NT2/D1 (cell line): Measurements from ENCODE around the gene TMEM234.

ENCODE experiments used
- DNase-seq: peaks from one replicate; pipeline ENCODE4 v3.0.0-alpha.2; 2011; ENCODE audit warnings: low read depth, low spot score
- H3K27me3 ChIP-seq: 2 replicates; pipeline ENCODE4 v1.6.0; 2011; ENCODE audit warnings: mild to moderate bottlenecking; ENCODE audit not compliant: insufficient read length, insufficient read depth
- H3K36me3 ChIP-seq: 2 replicates; pipeline ENCODE4 v1.6.1; 2011; ENCODE audit warnings: mild to moderate bottlenecking, low read length, mixed read lengths; ENCODE audit not compliant: insufficient read depth, insufficient read length
- H3K4me1 ChIP-seq: 2 replicates; pipeline ENCODE4 v1.5.1; 2011; ENCODE audit not compliant: insufficient read depth, insufficient read length
- H3K4me3 ChIP-seq: 2 replicates; pipeline ENCODE4 v1.5.1; 2011; ENCODE audit warnings: low read depth; ENCODE audit not compliant: insufficient read length
- H3K9ac ChIP-seq: 2 replicates; pipeline ENCODE4 v1.6.0; 2011; ENCODE audit warnings: low read depth; ENCODE audit not compliant: insufficient read length
- H3K9me3 ChIP-seq: 2 replicates; pipeline ENCODE4 v1.5.1; 2011; ENCODE audit warnings: mild to moderate bottlenecking, low read length; ENCODE audit not compliant: insufficient read depth
- SUZ12 ChIP-seq: IDR thresholded peaks from 2 replicates; pipeline ENCODE4 v1.6.1; 2011; ENCODE audit not compliant: insufficient read length, insufficient read depth; ENCODE audit errors: extremely low read depth
- YY1 ChIP-seq: IDR thresholded peaks from 2 replicates; pipeline ENCODE4 v1.6.1; 2011; ENCODE audit not compliant: insufficient read length, insufficient read depth
- ZNF274 ChIP-seq: IDR thresholded peaks from 2 replicates; pipeline ENCODE4 v1.6.1; 2011; ENCODE audit warnings: mild to moderate bottlenecking, low read depth, low read length

Gene TMEM234

DNA sequence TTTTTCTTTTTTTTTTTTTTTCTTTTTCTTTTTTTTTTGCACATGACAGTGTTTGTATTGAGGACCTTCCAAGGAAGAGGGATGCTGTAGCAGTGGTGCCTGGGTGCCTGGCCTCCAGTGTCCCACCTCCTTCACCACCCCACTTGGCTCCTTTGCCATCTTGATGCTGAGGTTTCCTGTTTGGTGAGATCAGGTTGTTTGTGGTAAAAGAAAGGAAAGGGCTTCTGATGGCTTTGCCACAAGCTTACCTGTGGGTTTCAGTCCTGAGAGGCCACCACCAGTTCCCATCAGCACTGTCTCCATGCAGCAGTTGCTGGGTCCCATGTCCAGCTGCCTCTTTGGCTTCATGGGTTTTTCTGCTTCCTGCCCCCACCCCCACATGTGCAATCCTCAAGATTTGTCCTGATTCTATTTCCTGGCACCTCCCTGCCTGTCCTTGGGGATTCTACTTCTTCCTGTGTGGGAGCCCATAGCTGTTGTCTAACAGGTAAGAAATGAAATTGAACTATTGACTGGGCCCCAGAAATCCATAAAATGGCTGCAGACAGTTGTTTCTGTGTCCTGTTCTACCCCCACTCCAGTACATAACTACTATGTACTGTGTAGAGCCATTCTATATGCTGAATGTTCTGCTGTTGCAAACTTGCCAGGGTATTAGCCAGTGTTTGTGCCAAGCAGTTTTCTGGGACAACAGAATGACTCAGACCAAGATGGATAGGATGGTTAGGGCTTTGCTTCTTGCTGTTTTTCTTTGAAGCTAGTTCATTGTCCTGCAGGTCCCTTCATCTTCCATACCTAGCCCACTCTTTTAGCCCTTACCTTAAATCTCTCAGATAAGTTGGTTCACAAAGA is 26.0 kb downstream of the TMEM234 start:
- no peak for DNase-seq
- Histone ChIP-seq H3K9ac (no peak overlapping the region), H3K9me3 (no peaks in the 10 kb centered on the region), H3K36me3 (peaks cover 78% of the 10 kb centered on the region), H3K4me1 (peaks cover 32% of the 10 kb centered on the region), H3K4me3 (no peak overlapping the region), H3K27me3 (no peaks in the 10 kb centered on the region)
- TF ChIP-seq SUZ12 (no peak), ZNF274 (no peak), YY1 (no peak)

DNA sequence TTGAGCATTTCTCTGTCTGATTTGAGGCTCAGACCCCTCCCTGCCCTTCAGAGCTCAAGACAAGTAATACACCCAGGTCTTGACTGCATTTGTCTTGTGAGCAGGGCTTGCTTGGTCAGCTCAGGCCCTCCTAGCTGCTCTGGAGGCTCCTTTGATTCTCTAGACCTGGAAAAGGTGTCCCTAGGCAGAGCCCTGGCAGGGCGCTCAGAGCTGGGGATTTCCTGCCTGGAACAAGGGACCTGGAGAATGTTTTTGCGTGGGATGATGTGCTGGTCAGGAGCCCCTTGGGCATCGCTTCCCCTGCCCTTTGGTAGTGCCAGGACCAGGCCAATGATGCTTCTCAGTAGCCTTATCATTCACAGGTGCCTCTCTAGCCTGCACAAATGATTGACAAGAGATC is 26.6 kb downstream of the TMEM234 start:
- Histone ChIP-seq H3K4me3 (no peak overlapping the region), H3K27me3 (no peaks in the 10 kb centered on the region), H3K4me1 (peaks cover 29% of the 10 kb centered on the region), H3K9ac (no peak overlapping the region), H3K36me3 (peaks cover 83% of the 10 kb centered on the region), H3K9me3 (no peaks in the 10 kb centered on the region)
- TF ChIP-seq SUZ12 = no peak
- no peak for TF ChIP-seq ZNF274
- no peak for TF ChIP-seq YY1
- DNase-seq = no peak

DNA sequence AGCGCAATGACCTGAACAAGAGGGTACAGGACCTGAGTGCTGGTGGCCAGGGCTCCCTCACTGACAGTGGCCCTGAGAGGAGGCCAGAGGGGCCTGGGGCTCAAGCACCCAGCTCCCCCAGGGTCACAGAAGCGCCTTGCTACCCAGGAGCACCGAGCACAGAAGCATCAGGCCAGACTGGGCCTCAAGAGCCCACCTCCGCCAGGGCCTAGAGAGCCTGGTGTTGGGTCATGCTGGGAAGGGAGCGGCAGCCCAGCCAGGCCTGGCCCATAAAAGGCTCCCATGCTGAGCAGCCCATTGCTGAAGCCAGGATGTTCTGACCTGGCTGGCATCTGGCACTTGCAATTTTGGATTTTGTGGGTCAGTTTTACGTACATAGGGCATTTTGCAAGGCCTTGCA is 27.2 kb downstream of the TMEM234 start:
- Histone ChIP-seq H3K36me3 (peaks cover 89% of the 10 kb centered on the region), H3K4me1 (peaks cover 28% of the 10 kb centered on the region), H3K4me3 (no peak overlapping the region), H3K27me3 (no peaks in the 10 kb centered on the region), H3K9ac (no peak overlapping the region), H3K9me3 (no peaks in the 10 kb centered on the region)
- no peak for TF ChIP-seq YY1
- no peak for TF ChIP-seq ZNF274
- TF ChIP-seq SUZ12 = no peak
- DNase-seq = no peak

DNA sequence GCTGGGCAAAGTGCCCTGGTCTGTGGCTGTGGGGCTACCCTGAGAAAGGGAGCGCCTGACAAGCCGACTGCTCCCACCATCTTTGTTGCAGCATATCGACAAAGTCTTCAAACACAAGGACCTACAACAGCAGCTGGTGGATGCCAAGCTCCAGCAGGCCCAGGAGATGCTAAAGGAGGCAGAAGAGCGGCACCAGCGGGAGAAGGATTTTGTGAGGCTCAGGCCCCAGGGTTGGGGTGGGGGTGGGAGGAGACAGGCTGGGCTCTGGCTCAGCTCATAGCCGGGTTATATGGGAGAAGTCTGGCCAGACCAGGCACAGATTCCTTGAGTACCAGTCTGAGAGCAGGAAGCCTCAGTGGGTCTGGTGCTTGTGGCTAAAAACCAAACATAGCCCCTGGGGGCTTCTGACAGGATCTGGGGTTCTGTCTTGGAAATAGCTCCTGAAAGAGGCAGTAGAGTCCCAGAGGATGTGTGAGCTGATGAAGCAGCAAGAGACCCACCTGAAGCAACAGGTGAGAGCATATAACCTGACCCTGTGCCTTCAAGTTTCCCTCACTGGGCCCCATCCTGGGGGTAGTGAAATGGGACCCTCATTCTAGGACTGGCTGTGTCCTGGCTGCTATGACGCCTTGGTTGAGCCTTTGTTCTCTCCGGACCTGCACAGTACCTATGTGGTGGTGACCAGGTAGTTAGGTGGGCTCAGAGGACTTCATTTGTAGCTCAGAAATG is 29.8 kb downstream of the TMEM234 start:
- H3K36me3 ChIP-seq = peaks cover 98% of the 10 kb centered on the region
- H3K9ac ChIP-seq = no peak overlapping the region
- peaks cover 12% of the 10 kb centered on the region for H3K4me1 ChIP-seq
- DNase-seq = no peak
- TF ChIP-seq SUZ12 (no peak), YY1 (no peak), ZNF274 (no peak)
- H3K9me3 ChIP-seq = no peaks in the 10 kb centered on the region
- no peak overlapping the region for H3K4me3 ChIP-seq
- H3K27me3 ChIP-seq = no peaks in the 10 kb centered on the region

DNA sequence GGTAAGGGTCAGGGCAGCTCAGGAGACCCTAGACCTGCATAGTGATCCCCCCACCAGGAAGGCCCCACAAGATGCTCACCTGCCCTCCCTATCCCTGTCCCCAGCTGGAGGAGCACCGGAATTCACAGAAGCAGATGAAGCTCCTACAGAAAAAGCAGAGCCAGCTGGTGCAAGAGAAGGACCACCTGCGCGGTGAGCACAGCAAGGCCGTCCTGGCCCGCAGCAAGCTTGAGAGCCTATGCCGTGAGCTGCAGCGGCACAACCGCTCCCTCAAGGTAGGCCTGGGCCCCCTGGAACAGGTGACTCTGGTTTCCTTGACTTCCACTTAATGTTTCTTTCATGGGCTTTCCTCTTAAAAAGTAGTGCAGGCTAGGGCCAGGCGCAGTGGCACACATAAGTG is 34.3 kb downstream of the TMEM234 start:
- no peak for DNase-seq

DNA sequence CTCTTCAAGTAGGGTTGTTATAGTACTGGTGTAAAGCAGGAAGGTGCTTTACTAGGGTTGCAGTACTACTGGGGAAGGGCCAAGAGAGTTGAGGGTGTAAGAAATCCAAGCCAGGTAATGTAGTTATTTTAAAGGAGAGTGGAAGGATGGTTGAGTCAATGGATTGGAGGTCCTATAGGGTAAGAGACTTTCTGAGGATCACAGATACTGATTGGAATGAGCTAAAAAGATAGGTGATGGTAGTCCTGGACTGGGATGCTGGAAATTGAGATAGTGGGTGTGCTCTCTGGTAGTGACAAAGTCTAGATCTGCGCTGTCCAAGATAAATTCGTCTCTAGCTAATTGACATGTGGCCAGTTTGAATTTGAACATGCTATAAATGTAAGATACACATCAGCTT is 35.7 kb downstream of the TMEM234 start:
- TF ChIP-seq SUZ12 (no peak), YY1 (no peak), ZNF274 (no peak)
- Histone ChIP-seq H3K9me3 (no peaks in the 10 kb centered on the region), H3K27me3 (no peaks in the 10 kb centered on the region), H3K4me3 (no peak overlapping the region), H3K9ac (no peak overlapping the region), H3K36me3 (peaks cover 92% of the 10 kb centered on the region), H3K4me1 (peaks cover 6% of the 10 kb centered on the region)
- no peak for DNase-seq

More for the DNA sequence above, 34.3 kb downstream of the TMEM234 start:
- no peaks in the 10 kb centered on the region for H3K27me3 ChIP-seq
- no peaks in the 10 kb centered on the region for H3K9me3 ChIP-seq
- no peak for TF ChIP-seq ZNF274
- TF ChIP-seq YY1 = no peak
- no peak for TF ChIP-seq SUZ12
- peaks cover 92% of the 10 kb centered on the region for H3K36me3 ChIP-seq
- H3K4me3 ChIP-seq = no peak overlapping the region
- H3K4me1 ChIP-seq = peaks cover 2% of the 10 kb centered on the region
- H3K9ac ChIP-seq = no peak overlapping the region

DNA sequence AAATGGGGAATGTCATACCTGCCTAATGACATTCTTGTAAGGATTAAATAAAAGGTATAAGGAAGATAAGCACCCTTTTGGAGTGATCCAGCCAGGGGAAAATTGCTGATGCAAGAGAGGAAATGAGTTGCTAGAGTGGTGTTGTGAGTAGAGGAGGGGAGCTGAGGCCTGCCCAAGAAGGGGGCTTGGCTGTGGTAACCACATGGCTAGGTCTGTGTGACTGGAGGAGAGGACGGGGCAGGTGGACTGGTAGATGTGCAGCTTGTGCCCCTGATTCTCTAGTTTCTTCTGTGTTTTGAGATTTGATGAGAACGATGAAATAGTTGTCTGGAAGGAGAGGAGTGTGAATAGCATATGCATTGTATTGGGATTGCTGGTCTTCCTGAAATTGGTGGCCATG is 36.1 kb downstream of the TMEM234 start:
- TF ChIP-seq ZNF274 = no peak
- no peaks in the 10 kb centered on the region for H3K9me3 ChIP-seq
- no peak overlapping the region for H3K9ac ChIP-seq
- DNase-seq = no peak
- peaks cover 10% of the 10 kb centered on the region for H3K4me1 ChIP-seq
- peaks cover 92% of the 10 kb centered on the region for H3K36me3 ChIP-seq
- no peak overlapping the region for H3K4me3 ChIP-seq
- H3K27me3 ChIP-seq = no peaks in the 10 kb centered on the region
